NB4 (cell line): Measurements from ENCODE around the gene BSPH1.

Experiments used
- MYC ChIP-seq: IDR thresholded peaks from 2 replicates; pipeline ENCODE4 v1.6.1; 2011; ENCODE audit warnings: low read depth, low read length
- POLR2A ChIP-seq: IDR thresholded peaks from 2 replicates; pipeline ENCODE4 v1.6.1; 2011; ENCODE audit warnings: mild to moderate bottlenecking; ENCODE audit not compliant: insufficient read length; ENCODE audit errors: extremely low read depth
- TF ChIP-seq, protein P1 (sequence below): IDR thresholded peaks from 2 replicates; pipeline ENCODE4 v1.6.1; 2011; ENCODE audit warnings: low read depth, low read length
- TF ChIP-seq, protein P2 (sequence below): IDR thresholded peaks from one replicate; pipeline ENCODE4 v1.5.1; 2012; ENCODE audit warnings: low read depth, low read length

DNA sequence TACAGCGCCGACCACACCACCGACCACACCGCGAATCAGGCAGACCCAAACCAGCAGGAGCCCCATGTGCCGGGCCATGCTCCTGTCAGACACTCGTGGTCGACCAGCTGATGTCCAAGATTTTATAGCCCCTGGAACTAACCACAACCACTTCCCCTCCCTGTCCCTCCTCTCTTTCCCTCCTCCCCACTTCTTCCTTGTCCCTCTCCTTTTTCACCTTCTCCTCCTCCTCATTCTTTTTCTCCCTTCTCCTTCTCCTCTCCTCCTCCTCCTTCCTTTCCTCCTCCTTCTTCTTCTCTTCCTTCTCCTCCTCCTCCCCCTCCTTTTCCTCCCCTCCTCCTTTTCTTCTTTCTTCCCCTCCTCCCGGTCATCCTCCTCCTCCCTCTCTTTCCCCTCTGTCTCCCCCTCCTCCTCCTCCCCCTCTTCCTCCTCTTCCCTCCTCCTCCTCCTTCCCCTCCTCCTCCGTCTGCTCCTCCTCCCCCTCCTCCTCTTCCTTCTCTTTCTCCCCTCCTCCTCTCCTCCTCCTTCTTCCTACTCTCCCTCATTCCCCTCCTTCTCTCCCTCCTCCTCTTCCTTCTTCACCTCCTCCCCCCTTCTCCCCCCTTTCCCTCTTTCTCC lies 670 bp downstream of the BSPH1 start:
- TF ChIP-seq, protein P1, sequence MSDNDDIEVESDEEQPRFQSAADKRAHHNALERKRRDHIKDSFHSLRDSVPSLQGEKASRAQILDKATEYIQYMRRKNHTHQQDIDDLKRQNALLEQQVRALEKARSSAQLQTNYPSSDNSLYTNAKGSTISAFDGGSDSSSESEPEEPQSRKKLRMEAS: peak; percentile 55
- TF ChIP-seq, protein P2, sequence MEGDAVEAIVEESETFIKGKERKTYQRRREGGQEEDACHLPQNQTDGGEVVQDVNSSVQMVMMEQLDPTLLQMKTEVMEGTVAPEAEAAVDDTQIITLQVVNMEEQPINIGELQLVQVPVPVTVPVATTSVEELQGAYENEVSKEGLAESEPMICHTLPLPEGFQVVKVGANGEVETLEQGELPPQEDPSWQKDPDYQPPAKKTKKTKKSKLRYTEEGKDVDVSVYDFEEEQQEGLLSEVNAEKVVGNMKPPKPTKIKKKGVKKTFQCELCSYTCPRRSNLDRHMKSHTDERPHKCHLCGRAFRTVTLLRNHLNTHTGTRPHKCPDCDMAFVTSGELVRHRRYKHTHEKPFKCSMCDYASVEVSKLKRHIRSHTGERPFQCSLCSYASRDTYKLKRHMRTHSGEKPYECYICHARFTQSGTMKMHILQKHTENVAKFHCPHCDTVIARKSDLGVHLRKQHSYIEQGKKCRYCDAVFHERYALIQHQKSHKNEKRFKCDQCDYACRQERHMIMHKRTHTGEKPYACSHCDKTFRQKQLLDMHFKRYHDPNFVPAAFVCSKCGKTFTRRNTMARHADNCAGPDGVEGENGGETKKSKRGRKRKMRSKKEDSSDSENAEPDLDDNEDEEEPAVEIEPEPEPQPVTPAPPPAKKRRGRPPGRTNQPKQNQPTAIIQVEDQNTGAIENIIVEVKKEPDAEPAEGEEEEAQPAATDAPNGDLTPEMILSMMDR: no peak
- TF ChIP-seq MYC: no peak
- TF ChIP-seq POLR2A: no peak
